Femur (tissue), 1 donor: ENCODE data around the gene B3GAT1.

ENCODE experiments used
- DNase-seq: peaks from one replicate; pipeline ENCODE4 v3.0.0-alpha.2; 2017

Gene B3GAT1

GRCh38 chr11:134390706-134391569 is 21.1 kb downstream of the B3GAT1 start:
- DNase-seq, result no peak

DNA sequence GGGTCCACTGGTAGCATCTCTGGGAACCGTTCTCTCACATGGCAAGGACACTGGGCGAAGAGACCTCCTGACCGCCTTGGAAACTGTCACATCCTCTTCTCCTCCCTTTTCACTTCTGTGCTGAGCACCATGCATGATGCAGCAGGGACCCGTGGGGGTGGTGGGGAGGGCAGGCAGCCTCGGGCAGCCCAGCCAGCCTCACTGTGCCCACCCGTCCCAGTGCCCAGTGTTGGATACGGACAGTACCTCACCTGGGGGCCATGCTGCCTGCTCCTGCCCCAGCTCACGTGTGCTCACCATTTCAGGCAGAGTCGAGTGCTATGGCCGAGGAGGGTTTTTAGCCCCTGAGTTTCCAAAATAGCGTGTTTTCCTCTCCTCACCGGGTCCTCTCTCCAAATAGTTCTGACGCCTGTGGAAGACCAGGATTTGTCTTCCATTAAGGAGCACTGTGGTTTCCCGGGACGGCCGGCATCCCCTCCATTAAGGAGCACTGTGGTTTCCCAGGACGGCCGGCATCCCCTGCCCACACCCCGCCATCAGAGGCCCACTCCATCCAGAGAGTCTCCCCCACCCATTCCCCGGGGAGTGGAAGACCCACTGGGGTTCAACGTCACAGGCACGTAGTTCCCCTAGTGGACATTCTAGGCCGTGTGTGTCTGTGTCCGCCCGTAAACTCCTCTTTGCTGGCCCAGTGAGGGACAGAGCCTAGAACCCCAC is 22.4 kb downstream of the B3GAT1 start:
- no peak for DNase-seq

DNA sequence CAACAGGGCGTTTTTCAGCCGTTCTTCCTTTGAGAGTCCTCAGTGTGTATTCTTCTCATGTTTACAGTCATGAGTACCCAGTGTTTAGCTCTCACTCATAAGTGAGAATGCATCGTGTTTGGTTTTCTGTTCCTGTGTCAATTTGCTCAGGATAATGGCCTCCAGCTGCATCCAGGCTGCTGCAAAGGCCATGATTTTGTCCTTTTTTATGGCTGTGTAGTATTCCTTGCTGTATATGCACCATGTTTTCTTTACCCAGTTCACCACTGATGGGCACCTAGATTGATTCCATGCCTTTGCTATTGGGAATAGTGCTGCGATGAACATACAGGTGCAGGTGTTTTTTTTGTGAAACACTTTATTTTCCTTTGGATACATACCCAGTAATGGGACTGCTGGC is 23.5 kb downstream of the B3GAT1 start:
- DNase-seq, result no peak

DNA sequence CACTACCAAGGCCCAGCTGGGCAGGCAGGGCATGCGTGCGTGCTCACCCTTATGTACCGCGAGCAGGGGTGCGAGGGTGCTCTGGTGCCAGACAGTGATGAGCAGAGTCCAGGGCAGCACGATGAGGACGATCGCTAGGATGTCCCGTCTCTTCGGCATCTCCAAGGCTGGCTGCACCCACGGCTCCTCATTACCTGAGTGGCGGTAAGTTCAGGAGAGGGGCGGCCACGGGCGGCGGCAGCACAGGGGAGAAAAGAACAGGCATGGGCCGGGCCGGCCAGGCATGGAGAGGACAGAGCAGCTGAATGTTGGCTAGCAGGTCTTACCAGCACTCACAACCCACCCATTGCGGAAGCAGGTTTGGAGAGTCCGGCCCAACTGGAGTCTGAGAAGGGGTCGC is 24.5 kb downstream of the B3GAT1 start:
- no peak for DNase-seq

DNA sequence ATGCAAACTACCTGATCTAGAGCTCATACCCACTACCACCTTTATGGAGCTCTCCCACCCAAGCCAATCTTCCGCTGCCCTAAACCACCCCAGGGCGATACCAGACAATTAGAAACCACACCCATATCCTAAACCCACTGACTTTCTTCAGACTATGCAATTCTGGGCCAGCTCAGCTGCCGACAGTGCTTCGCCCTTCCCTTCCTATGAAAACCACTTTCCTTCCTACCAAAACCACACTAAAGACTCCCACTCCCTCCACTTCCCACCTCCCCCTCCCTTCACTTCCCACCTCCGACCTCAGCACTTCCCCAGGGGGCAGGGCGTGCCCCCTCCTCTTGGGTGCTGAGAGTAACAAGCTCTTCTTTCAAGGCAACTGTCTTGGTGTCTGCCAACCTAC is 25.1 kb downstream of the B3GAT1 start:
- DNase-seq, result no peak

DNA sequence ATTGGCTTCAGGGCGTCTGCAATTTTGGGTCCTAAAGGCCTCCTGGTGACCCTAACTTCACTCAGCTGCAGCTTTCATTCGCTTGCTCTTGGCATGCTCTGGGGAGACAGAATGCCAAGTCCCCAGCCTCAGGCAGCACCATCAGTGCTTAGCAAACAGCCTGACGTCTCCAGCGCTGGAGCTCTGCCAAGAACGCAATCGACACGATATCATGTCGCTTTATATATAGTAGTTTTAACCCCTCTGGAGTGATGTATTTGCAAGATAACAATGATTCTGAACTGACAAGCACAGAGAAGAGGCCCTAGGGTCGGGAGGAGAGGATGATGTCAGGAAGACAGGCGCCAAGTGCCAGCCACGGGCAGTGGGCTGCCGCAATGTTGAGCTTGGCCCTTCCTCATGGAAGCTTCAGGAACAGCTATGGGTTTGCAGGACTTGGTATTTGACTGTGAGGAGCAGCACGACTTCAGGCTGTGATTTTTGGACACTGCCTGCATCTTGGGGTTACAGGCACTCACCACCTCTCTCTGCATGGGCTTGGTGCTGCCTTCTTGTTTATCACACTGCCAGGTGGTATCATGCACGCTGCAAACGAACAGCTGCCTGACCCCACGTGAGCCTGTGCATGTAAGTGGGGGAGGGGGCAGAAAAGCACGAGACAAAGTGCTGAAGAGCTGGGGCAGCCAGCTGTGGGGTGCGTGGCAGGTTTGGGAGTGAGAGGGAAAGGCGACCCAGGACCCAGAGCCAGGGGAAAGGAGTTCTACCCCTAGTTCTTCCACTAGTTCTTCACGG is 26.1 kb downstream of the B3GAT1 start:
- peak; percentile 40 for DNase-seq

DNA sequence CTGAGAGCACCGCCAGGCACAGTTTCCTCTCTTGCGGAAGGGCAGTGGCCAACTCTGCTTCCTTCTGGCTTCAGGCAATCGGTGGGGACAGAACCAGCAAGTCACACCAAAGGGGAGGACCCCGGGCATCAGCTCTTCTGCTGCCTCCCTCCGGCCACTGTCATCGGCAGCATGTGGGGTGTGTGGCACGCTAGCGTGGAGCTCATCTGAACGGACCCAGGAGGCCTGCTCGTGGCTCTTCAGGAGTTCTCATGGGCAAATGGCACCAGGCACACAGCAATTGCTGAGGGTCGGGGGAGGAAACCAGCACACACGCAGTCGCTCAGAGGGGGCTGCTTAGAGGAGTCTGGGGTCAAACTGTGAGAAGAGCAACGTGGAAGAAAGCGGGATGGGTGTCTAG is 26.9 kb downstream of the B3GAT1 start:
- DNase-seq, result no peak

GRCh38 chr11:134384406-134384805 is 27.6 kb downstream of the B3GAT1 start:
- DNase-seq, result no peak

- DNase-seq, result no peak
Measured at GRCh38 chr11:134383576-134384221, 28.3 kb downstream of the B3GAT1 start.

DNA sequence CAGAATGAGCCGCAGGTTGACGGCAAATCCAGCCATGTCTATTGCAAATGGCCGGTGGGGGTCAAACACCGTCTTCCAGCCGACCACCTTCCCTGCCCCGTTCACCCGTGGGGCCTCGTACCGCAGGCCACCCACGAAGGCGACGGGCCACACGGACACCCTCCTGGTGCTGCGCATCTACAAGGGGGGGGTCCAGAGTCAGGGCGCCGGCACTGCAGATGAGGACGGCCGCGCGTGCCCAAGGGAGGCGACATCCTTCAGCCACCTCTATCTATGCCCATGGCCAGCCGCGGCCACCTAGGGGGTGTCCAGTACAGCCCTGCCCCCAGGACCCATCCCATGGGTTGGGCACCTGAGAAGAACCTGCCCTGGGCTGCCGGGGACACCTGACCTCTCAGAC is 29.2 kb downstream of the B3GAT1 start:
- no peak for DNase-seq

GRCh38 chr11:134382257-134382656 is 29.8 kb downstream of the B3GAT1 start:
- no peak for DNase-seq

- no peak for DNase-seq
Measured at GRCh38 chr11:134380785-134381184, 31.3 kb downstream of the B3GAT1 start.

DNA sequence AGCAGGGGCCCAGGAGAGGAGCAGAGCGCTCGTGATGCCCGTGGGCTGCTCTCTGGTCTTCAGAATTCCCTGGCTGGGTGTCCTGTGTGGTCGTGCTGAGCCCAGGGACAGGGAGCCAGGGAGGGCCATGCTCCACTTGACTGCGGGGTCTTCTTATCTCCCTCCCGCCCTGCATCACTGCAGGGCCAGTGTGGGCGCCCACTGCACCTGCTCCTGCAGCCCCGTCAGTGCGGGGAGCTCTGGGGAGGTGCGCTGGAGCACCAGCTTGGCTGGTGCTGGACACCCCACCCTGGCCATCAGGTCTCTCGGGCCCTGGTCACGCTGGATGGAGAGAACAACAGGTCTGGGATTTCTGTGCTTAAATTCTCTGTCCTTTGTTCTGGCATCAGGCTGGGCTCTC is 31.8 kb downstream of the B3GAT1 start:
- no peak for DNase-seq

- no peak for DNase-seq
Measured at GRCh38 chr11:134379241-134379640, 32.8 kb downstream of the B3GAT1 start.

GRCh38 chr11:134377876-134378275 is 34.2 kb downstream of the B3GAT1 start:
- DNase-seq, result no peak

DNA sequence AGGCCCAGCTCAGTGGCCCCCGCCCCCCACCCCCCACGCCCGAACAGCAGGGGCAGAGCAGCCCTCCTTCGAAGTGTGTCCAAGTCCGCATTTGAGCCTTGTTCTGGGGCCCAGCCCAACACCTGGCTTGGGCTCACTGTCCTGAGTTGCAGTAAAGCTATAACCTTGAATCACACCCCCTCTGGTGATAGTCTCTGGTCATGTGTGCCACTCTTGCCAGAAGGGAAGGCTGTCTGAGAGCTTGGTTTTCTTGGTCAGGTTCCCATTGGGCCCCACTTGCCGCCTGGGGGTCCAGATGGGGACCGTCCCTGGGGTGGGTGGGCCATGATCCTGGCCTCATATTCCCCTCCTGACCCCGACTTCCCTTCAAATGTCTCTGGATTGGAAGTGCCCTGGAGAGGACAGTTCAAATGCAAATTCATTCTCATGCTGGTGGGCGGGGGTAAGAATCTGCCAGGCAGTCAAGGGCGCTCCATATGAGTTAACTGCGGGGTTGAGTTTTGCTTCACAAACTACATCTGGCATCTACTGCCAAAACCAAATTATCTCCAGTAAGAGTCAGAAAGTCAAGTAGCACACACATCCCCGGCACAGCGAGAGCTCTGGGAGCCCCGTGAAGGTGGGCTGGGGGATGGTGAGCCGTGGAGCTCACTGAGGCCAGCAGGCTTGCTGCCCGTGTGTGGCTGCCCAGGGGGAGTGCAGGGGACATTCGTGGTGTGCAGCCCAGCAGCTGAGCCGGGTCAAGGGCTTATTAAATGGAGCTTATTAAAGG is 35.7 kb downstream of the B3GAT1 start:
- DNase-seq, result no peak

GRCh38 chr11:134374891-134375550 is 37.0 kb downstream of the B3GAT1 start:
- DNase-seq, result no peak

DNA sequence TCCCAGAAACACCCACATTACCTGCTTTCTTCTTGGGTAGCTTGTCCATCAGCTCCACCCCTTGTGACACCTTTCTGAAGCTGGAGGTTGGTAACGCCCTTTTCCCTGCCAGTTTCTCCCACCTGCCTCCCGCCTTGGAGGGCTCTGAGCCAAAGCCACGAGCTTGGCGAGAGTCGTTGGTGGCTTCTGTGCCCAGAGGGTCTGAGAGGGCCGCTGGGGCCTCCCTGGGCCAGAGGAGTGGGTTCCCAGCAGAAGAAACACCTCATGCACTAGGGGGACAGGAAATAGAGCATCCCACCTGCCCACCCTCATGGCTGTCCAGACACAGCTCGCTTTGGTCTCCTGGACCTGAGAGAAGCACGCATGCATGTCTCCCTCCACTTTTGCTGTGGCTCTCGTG is 37.9 kb downstream of the B3GAT1 start:
- no peak for DNase-seq

- DNase-seq, result no peak
Measured at GRCh38 chr11:134373591-134374052, 38.4 kb downstream of the B3GAT1 start.

- no peak for DNase-seq
Measured at GRCh38 chr11:134372961-134373360, 39.1 kb downstream of the B3GAT1 start.

DNA sequence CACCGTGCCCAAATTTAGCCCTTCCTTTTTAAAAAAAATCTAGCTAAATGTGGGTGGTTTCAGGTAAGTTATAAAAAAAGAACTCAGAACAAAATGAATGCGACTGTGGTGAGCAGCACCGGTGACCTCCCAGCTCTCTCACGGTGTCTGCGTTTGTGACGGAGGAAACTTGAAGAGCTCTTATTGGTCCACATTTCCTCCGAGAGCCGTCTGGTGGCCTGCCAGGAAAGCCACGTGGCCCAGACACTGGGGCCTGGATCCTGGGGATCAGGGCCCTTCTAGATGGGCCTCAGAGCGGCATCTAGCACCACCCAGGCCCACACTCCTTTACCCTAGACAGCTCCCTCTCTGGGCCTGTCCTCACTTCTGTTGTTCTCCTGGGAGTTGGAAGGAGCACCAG is 39.5 kb downstream of the B3GAT1 start:
- DNase-seq, result no peak
